GM23248 (cell line): ENCODE data around the gene NEK6. TPM values are rescaled to one million over a fixed set of nuclear protein-coding genes. Genes with fewer than 3 reads are reported as not detected.

ENCODE experiments used
- DNase-seq: peaks from one replicate; pipeline ENCODE4 v3.0.0-alpha.2; 2015
- H2AFZ ChIP-seq: fragments of 200-600 bp; sonication (generic); 2 replicates; pipeline ENCODE4 v1.6.1; 2016; ENCODE audit warnings: antibody characterized with exemption
- H3F3A ChIP-seq: fragments of 200-600 bp; sonication (generic); 2 replicates; pipeline ENCODE4 v1.6.1; 2016; ENCODE audit warnings: mild to moderate bottlenecking, antibody characterized with exemption, mixed run types; ENCODE audit not compliant: insufficient read depth
- H3K27ac ChIP-seq: fragments of 200-600 bp; sonication (generic); 2 replicates; pipeline ENCODE4 v1.5.1; 2016; ENCODE audit warnings: mild to moderate bottlenecking
- H3K27me3 ChIP-seq: fragments of 200-600 bp; sonication (generic); replicated peaks from 2 replicates; pipeline ENCODE4 v1.6.1; 2016; ENCODE audit warnings: mild to moderate bottlenecking; ENCODE audit not compliant: insufficient read depth
- H3K36me3 ChIP-seq: fragments of 200-600 bp; sonication (generic); 2 replicates; pipeline ENCODE4 v1.6.1; 2016; ENCODE audit warnings: low read depth, mild to moderate bottlenecking
- H3K4me1 ChIP-seq: fragments of 200-600 bp; sonication (generic); 2 replicates; pipeline ENCODE4 v1.6.1; 2016; ENCODE audit warnings: mild to moderate bottlenecking; ENCODE audit not compliant: insufficient read depth
- H3K4me2 ChIP-seq: fragments of 200-600 bp; sonication (generic); one replicate; pipeline ENCODE4 v1.6.1; 2016; ENCODE audit warnings: mild to moderate bottlenecking; ENCODE audit not compliant: unreplicated experiment
- H3K4me3 ChIP-seq: fragments of 200-600 bp; sonication (generic); 2 replicates; pipeline ENCODE4 v1.5.1; 2016; ENCODE audit warnings: mild to moderate bottlenecking
- H3K79me2 ChIP-seq: fragments of 200-600 bp; sonication (generic); 2 replicates; pipeline ENCODE4 v1.6.1; 2016; ENCODE audit warnings: mild to moderate bottlenecking; ENCODE audit not compliant: insufficient read depth
- H3K9ac ChIP-seq: fragments of 200-600 bp; sonication (generic); 2 replicates; pipeline ENCODE4 v1.6.1; 2016; ENCODE audit warnings: mild to moderate bottlenecking
- H3K9me2 ChIP-seq: fragments of 200-600 bp; sonication (generic); 2 replicates; pipeline ENCODE4 v1.6.1; 2016; ENCODE audit warnings: mixed run types, mild to moderate bottlenecking, moderate library complexity; ENCODE audit not compliant: insufficient read depth
- H3K9me3 ChIP-seq: fragments of 200-600 bp; sonication (generic); one replicate; pipeline ENCODE4 v1.6.1; 2017; ENCODE audit warnings: low read depth
- H4K20me1 ChIP-seq: fragments of 200-600 bp; sonication (generic); 2 replicates; pipeline ENCODE4 v1.6.0; 2016; ENCODE audit not compliant: insufficient read depth
- EZH2 ChIP-seq: fragments of 200-600 bp; sonication (generic); IDR thresholded peaks from 2 replicates; pipeline ENCODE4 v1.6.1; 2018; ENCODE audit warnings: antibody characterized with exemption, mild to moderate bottlenecking; ENCODE audit not compliant: insufficient read depth, poor library complexity, severe bottlenecking
- EZH2phosphoT487 ChIP-seq: fragments of 200-600 bp; sonication (generic); IDR thresholded peaks from 2 replicates; pipeline ENCODE4 v1.6.1; 2018; ENCODE audit warnings: antibody characterized with exemption, moderate library complexity, mild to moderate bottlenecking, low read depth; ENCODE audit not compliant: insufficient read depth
- WGBS, 2 experiments: methylation state at CpG; one replicate each; pipeline ENCODE4 v1.1.6; 2015 to 2017; ENCODE audit warnings: low lambda C conversion rate in 2 of 2, low coverage in 1 of 2; ENCODE audit errors: missing lambda C conversion rate in 2 of 2; 5-methylcytosine and 5-hydroxymethylcytosine counted together
- in situ Hi-C: fragments of 300-500 bp; cut with MboI; formaldehyde crosslinking; loops from 2 replicates; pipeline ENCODE4 v1.15.0; 2020
- polyA plus RNA-seq: library from polyadenylated mRNA; unstranded; fragments of >200 nt; fragmentation: Nextera tagmentation; extraction: Ambion mirVana; gene quantifications from 2 replicates; pipeline ENCODE4 v1.2.1, GENCODE V29; 2016
- total RNA-seq: library from RNA; depleted of rRNA; stranded (reverse); fragments of >200 nt; shearing (Covaris generic); gene quantifications from 2 replicates; pipeline ENCODE4 v1.2.3, GENCODE V29; 2014

The NEK6 gene
- total and polyA plus RNA-seq, 2 experiments from 2014 or later = 43.7 to 69.6 TPM

DNA sequence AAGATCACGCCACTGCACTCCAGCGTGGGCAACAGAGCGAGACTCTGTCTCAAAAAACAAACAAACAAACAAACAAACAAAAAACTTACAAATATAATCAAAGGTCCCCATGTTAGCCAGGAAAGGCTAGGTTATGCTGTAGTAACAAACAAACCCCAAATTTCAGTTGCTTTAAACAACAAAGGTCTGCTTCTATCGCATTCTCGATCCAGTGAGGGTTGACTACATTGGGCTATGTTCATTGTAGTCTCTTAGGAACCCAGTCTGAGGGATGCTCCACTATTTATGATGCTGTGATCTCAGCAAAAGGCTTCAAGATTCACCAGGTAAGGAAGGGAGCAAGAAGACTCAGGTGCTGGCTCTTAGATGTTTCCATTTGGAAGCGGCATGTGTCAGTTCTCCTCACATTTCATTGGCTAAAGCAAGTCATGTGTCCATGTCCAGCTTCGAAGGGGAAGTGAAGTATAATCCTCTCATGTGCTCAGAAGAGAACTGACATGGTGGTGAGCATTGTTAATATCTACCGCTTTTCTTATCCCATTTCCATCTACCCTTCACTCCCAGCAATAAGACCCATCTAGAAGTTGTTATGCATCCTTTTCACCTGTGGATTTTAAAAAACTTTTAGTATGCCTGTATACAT is 26.5 kb upstream of the NEK6 start:
- no peak overlapping the region for H3K4me3 ChIP-seq
- 75 to 79% methylated on average over 8 of the region's 8 CpGs for WGBS, 2 experiments
- in situ Hi-C loops = no loop called here

DNA sequence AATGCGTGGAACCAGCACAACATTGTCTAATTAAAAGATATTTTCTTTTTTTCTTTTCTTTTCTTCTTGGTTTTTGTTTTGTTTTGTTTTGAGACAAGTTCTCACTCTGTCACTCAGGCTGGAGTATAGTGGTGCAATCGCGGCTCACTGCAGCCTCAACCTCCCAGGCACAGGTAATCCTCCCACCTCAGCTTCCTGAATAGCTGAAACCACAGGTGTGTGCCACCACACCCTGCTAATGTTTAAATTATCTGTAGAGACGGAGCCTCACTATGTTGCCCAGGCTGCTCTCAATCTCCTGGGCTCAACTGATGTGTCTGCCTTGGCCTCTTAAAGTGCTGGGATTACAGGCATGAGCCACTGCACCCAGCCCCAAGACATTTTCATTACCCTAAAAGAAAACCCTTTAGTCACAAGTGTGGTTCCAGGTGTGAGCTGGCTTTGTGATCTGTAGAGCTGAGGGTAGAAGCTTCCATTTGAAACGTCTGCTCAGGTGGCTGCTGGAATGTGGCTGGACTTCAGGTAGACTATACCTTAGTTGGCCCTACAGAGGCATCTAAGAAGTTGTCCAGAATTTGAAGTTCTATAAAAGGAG is 19.1 kb upstream of the NEK6 start:
- H3K79me2 ChIP-seq = no peaks in the 10 kb centered on the region
- H3F3A ChIP-seq = no peaks in the 10 kb centered on the region; the same call in 1 of the 2 replicates
- H3K4me1 ChIP-seq = peaks cover 7% of the 10 kb centered on the region
- H3K9me3 ChIP-seq = no peaks in the 10 kb centered on the region
- in situ Hi-C loops = no loop called here
- peaks cover 4% of the 10 kb centered on the region; the same call in 1 of the 2 replicates for H3K27me3 ChIP-seq
- WGBS, 2 experiments = 76 to 78% methylated on average over 5 of the region's 5 CpGs
- no peak for DNase-seq
- H3K4me3 ChIP-seq = no peak overlapping the region
- no peak overlapping the region for H3K4me2 ChIP-seq
- TF ChIP-seq EZH2 (no peak), EZH2phosphoT487 (no peak)
- no peaks in the 10 kb centered on the region for H3K36me3 ChIP-seq
- no peaks in the 10 kb centered on the region for H3K9me2 ChIP-seq
- no peak overlapping the region for H3K9ac ChIP-seq
- no peak overlapping the region for H2AFZ ChIP-seq
- H4K20me1 ChIP-seq = no peaks in the 10 kb centered on the region
- no peak overlapping the region for H3K27ac ChIP-seq

More for the DNA sequence above, 26.5 kb upstream of the NEK6 start:
- Histone ChIP-seq H3K27ac (no peak overlapping the region), H3K4me1 (no peaks in the 10 kb centered on the region), H2AFZ (no peak overlapping the region), H3K36me3 (no peaks in the 10 kb centered on the region), H3K79me2 (no peaks in the 10 kb centered on the region), H4K20me1 (no peaks in the 10 kb centered on the region), H3F3A (no peaks in the 10 kb centered on the region), H3K9me3 (no peaks in the 10 kb centered on the region), H3K4me2 (no peak overlapping the region), H3K9ac (no peak overlapping the region), H3K9me2 (no peaks in the 10 kb centered on the region), H3K27me3 (0 out of 2 replicates have a peak, but pooled peaks cover 3% of the 10 kb centered on the region)
- TF ChIP-seq EZH2 = no peak
- TF ChIP-seq EZH2phosphoT487 = no peak
- no peak for DNase-seq

DNA sequence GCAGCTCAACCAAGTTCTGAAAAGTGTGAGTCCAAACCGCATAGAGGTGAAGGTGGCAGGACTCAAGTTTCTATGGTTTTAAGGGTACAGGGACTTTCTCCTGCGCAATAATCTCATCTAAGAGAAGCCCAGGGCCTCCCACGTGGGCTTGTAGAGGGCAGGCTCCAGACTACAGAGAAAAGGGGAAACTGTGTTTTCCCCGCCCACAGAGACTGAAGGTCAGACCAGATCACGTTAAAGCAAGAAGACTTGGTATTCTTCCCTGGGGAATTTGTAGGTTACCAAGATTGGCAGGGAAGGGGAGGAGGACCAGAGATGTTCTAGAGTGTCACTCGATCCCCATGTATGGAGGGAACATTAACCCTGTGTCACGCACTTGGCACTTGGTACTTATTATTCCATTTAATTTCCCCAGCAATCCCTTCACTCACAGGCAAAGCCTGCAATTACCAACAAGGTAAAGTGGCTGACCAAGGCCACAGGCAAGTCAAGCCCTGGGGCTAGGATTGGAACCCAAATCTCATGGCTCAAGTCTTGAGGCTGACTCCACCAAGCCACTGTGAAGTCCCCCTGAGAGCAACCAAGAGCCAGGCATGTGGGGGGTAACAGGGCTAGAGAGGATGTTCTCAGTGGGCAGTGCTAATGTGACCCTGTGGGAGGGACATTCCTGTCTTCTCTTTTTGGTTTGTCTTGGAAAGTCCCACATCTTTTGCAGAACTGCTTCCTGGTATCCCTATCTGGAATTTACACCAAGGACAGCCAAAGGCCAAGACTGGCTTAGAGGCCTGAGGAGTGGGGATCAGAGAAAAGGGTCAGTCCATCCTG is 18.3 kb upstream of the NEK6 start:
- H3K36me3 ChIP-seq = no peaks in the 10 kb centered on the region
- no peak overlapping the region for H3K4me3 ChIP-seq
- 56 to 57% methylated on average over 7 of the region's 7 CpGs for WGBS, 2 experiments
- H3K9me3 ChIP-seq = no peaks in the 10 kb centered on the region
- H3K27me3 ChIP-seq = peaks cover 4% of the 10 kb centered on the region; the same call in 1 of the 2 replicates
- no peak overlapping the region for H3K27ac ChIP-seq
- no peak for DNase-seq
- H3K9me2 ChIP-seq = no peaks in the 10 kb centered on the region
- TF ChIP-seq EZH2phosphoT487 (no peak), EZH2 (no peak)
- H3K9ac ChIP-seq = no peak overlapping the region
- no peak overlapping the region for H2AFZ ChIP-seq
- no peaks in the 10 kb centered on the region for H4K20me1 ChIP-seq
- in situ Hi-C loops = no loop called here
- peaks cover 7% of the 10 kb centered on the region for H3K4me1 ChIP-seq
- H3F3A ChIP-seq = no peaks in the 10 kb centered on the region; the same call in 1 of the 2 replicates
- no peaks in the 10 kb centered on the region for H3K79me2 ChIP-seq
- no peak overlapping the region for H3K4me2 ChIP-seq
